Measurements from ENCODE around the gene ELAPOR1. TPM values are rescaled to one million over a fixed set of nuclear protein-coding genes. Genes with fewer than 3 reads are reported as not detected.

The ELAPOR1 gene
- total RNA-seq, 2 donors from 2014 or later = 0.11 to 0.12 TPM

DNA sequence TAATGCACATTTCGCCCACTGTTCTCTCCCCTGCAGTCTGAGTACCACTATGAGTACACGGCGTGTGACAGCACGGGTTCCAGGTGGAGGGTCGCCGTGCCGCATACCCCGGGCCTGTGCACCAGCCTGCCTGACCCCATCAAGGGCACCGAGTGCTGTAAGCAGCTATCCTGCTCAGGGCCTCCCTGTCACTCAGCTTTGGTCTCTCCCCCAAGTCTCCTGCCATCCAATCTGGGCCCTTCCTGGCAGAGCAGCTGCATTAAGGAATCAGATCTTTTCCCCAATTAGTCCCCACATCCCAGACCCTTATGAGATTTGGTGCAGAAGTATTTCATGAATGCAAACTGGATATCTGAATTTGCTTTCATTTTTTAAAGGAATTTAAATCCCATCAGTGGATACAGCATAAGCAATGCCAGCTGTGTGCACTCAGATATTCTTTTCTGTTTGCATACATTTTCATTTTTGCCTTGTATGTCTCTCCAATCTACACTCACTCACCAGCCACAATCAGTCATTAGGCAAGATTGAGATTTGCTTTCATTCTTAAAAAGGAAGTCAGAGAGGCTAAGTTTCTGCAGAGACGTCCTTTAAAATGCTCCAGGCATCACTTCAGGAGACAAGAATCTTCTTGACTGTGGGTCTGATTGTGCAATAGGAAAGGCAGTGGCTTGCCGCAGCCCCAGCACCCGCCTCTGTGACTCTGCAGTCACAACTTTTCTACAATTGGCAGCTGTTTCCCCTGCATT, 48.1 kb downstream of the ELAPOR1 start:
- DNase-seq (ENCODE audit: low spot score) = peak; percentile 73
- Histone ChIP-seq H3K36me3 (no peaks in the 10 kb centered on the region), H3K4me1 (peaks cover 0 to 14% of the 10 kb centered on the region in 2 donors), H3K9me3 (no peaks in the 10 kb centered on the region), H3K27ac (no peak overlapping the region), H3K4me3 (no peak overlapping the region), H3K27me3 (no peaks in the 10 kb centered on the region)
- TF ChIP-seq, protein P1, sequence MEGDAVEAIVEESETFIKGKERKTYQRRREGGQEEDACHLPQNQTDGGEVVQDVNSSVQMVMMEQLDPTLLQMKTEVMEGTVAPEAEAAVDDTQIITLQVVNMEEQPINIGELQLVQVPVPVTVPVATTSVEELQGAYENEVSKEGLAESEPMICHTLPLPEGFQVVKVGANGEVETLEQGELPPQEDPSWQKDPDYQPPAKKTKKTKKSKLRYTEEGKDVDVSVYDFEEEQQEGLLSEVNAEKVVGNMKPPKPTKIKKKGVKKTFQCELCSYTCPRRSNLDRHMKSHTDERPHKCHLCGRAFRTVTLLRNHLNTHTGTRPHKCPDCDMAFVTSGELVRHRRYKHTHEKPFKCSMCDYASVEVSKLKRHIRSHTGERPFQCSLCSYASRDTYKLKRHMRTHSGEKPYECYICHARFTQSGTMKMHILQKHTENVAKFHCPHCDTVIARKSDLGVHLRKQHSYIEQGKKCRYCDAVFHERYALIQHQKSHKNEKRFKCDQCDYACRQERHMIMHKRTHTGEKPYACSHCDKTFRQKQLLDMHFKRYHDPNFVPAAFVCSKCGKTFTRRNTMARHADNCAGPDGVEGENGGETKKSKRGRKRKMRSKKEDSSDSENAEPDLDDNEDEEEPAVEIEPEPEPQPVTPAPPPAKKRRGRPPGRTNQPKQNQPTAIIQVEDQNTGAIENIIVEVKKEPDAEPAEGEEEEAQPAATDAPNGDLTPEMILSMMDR (IDR thresholded peaks at IDR 0.05) = no peak

DNA sequence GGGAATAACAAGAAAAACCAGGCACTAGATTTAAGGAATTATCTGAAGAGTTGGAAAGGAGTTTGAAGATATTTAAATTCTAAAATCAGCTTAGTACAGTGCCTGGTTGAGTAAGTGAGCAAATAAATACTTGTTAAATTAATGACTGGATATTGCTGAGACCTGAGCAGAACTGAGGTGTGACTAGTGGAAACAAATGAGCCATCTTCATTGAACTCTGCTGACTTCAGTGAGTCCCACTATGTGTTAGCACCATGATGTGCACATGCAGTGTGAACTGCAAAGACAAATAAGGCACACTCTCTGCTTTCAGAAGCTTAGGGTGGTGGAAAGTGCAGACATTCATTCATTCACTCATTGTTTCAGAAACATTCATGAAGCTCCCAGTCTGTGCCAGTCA, 48.7 kb downstream of the ELAPOR1 start:
- Histone ChIP-seq H3K27ac (no peak overlapping the region), H3K27me3 (no peaks in the 10 kb centered on the region), H3K4me1 (peaks cover 0 to 20% of the 10 kb centered on the region in 2 donors), H3K9me3 (no peaks in the 10 kb centered on the region), H3K4me3 (no peak overlapping the region), H3K36me3 (no peaks in the 10 kb centered on the region)
- TF ChIP-seq, protein P1 (IDR thresholded peaks at IDR 0.05) = no peak
- no peak for DNase-seq (ENCODE audit: low spot score)

- H3K9me3 ChIP-seq = no peaks in the 10 kb centered on the region
- H3K4me3 ChIP-seq = no peak overlapping the region
- H3K4me1 ChIP-seq = peaks cover 0 to 20% of the 10 kb centered on the region in 2 donors
- no peak overlapping the region for H3K27ac ChIP-seq
- no peaks in the 10 kb centered on the region for H3K36me3 ChIP-seq
- TF ChIP-seq, protein P1 (IDR thresholded peaks at IDR 0.05) = no peak
- no peaks in the 10 kb centered on the region for H3K27me3 ChIP-seq
- DNase-seq (ENCODE audit: low spot score) = no peak
Observed at GRCh38 chr1:109163551-109163950, 49.6 kb downstream of the ELAPOR1 start.

Other genes with a start within 250 kb of the ELAPOR1 start
- gene GPSM2, start 237.1 kb upstream of the ELAPOR1 start, total RNA-seq = 10 to 100 TPM in 1 of 2 donors, 1 to 10 TPM in 1; 7.9 to 17.2 TPM
- 10 to 100 TPM; 19.7 to 20.5 TPM for gene CLCC1, start 150.6 kb upstream of the ELAPOR1 start, total RNA-seq
- 10 to 100 TPM; 14.0 to 22.4 TPM for gene WDR47, start 72.0 kb upstream of the ELAPOR1 start, total RNA-seq
- 10 to 100 TPM; 32.2 to 35.9 TPM for gene TAF13, start 38.1 kb upstream of the ELAPOR1 start, total RNA-seq
- gene TMEM167B, start 23.4 kb upstream of the ELAPOR1 start, total RNA-seq = 10 to 100 TPM; 18.9 to 23.9 TPM
- 100 to 1,000 TPM; 108 to 130 TPM for gene SARS1, start 99.8 kb downstream of the ELAPOR1 start, total RNA-seq
- 10 to 100 TPM; 20.2 to 23.7 TPM for gene CELSR2, start 135.4 kb downstream of the ELAPOR1 start, total RNA-seq
- gene PSRC1, start 169.0 kb downstream of the ELAPOR1 start, total RNA-seq = 1 to 10 TPM; 2.2 to 2.4 TPM
- gene MYBPHL, start 192.9 kb downstream of the ELAPOR1 start, total RNA-seq = 100 to 1,000 TPM in 1 of 2 donors, 10 to 100 TPM in 1; 62.2 to 381 TPM